ENCODE results near the gene MAST2.

DNA sequence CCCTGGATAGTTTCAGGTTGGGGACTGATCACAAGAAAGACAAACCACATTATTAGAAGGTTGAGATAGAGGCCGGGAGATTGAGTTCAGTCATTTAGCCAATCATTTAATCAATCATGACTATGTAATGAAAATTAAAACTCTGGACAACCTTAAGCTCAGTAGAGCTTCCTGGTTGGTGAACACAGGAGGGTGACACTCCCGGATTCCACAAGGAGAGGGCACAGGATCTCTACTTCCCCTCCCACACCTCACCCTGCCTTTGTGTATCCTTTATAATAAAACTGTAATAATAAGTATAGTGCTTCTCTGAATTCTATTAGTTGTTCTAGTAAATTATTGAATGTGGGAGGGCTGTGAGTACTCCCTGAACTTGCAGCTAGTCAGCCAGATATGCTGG, 178.9 kb downstream of the MAST2 start:
- TF ChIP-seq, protein P1, sequence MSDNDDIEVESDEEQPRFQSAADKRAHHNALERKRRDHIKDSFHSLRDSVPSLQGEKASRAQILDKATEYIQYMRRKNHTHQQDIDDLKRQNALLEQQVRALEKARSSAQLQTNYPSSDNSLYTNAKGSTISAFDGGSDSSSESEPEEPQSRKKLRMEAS (IDR thresholded peaks at IDR 0.05; ENCODE audit: low read depth, low read length) = no peak
- no peak for TF ChIP-seq CTCF (IDR thresholded peaks at IDR 0.05; ENCODE audit: low read depth, low read length)
